T-helper 1 cell (primary cell): ENCODE data around the gene IDI1.
"Not testable (repeated sequence)": the region's sequence is repeated elsewhere in the genome, so short reads cannot be mapped to it uniquely, and the experiment has no call there.

ENCODE experiments used
- DNase-seq, 5 donors: peaks; one replicate each; pipeline ENCODE4 v3.0.0-alpha.2; 2012 to 2020

The IDI1 gene

GRCh38 chr10:1063232-1063865, 14.4 kb upstream of the IDI1 start:
- DNase-seq = peak in 1 of 5 donors; percentile 46

DNA sequence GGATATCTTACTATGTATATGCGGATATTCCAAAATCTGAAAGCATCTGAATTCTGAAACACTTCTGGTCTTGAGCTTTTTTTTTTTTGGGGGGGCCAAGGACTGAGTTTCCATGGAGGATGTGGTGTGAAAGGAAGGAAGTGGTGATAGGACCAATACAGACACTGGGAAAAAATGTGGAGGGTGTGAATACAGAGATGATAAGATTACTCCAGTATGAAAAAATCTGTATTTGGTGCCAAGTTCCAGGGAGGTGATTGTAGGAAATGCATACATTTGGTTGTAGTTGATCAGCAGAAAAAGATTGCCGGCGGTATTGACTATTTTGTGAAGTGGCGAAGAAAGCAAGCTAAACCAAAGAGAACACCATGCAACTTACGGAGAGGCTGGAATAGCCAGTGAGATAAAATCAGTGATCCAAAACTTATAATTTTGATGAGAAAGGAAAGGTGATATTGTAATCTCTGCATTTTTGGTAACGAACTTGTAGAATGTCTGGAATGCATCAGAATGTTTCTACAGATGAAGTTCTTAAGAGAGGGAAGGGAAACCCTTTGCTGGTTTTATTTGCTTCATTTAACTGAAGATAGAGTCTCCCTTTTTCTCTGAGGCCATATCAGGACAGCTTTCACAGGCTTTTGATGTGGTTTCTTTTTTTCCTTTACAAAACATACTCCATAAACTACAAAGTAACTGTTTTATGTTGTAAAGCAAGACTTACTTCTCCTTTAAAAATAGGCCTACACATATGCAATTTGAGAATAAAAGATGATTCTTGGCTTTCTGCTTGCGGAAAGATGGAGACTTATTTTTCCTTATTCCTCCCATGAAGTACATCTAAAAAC, 13.2 kb upstream of the IDI1 start:
- DNase-seq = no peak

GRCh38 chr10:1059902-1060301, 11.0 kb upstream of the IDI1 start:
- DNase-seq = no peak

DNA sequence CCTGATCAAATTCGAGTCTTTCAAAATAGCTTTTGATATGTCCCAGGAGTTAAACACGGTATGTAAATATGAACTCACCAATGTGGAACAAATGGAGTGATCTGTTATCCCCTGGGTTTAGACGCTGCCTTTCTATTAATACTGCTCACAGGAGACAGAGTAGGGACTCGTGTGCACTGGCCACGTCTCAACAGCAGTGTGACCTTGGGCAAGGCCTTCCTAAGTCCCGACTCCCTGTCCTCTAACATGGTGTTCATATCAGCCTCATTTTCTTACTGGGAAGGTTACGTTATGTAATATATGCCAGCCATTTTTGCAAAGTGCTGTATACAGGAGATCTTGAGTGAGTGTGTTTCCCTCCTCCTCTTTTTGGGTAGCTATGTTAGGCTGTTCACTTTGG, 9.1 kb upstream of the IDI1 start:
- DNase-seq = no peak

GRCh38 chr10:1057106-1057657, 8.3 kb upstream of the IDI1 start:
- DNase-seq = no peak

DNA sequence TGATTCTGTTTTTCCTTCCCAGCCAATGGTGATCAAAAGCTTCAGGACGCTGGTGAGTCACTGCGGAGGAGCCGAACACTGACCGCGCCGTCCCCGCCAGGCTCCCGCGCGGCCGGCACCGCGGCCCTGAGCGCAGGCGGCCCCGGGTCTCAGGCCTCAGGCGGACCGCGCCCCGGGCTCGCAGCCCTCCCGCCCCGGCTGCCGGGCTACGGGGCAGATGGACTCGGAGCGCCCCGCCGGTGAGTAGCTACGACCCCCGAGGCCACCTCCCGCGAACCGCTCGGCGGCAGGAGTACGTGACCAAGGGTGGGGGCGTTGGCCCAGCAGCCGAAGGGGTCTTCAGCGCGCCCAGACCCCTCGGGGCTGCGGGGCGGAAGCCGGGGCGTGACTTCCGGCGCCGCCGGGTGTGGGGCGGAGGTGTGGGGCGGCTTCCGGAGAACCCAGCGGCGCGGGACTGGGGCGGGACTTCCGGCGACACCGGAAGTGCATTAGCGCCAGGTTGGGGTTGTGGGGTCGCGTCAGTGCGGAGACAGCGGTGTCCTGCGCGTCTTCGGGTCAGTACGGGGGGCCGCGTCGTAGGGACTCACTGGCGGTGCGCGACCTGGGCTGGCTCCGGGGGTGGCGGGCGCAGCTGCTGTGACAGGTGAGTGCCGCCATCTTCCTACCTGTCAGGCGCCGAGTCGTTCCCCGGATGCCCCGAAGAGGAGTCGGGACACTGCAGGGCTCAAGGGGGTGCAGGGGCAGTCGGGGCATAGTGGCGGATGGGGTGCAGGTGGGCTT, 7.6 kb upstream of the IDI1 start, which contains the start of gene WDR37:
Gene WDR37 (plus strand): TSS at position 60 of the 780 bp plus-strand sequence. CDS start 15,771 bp downstream, outside the sequence.
- peak; percentile 78 to 88 (median 85) for DNase-seq

DNA sequence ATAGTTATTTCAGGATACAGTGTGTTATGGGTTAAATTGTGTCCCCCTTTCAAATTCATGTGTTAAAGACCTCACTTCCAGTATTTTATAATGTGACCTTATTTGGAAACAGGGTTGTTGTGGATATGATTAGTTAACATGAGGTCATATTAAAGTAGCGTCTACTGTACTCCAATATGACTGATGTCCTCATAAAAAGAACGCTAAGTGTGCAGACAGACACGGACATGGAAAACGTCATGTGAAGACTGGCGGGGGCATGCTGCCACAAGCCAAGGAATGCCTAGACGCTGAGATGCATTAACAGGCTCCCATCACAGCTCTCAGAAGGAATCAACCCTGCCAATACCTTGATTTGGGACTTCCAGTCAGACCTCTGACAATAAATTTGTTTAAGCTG, 5.8 kb upstream of the IDI1 start:
- no peak for DNase-seq

DNA sequence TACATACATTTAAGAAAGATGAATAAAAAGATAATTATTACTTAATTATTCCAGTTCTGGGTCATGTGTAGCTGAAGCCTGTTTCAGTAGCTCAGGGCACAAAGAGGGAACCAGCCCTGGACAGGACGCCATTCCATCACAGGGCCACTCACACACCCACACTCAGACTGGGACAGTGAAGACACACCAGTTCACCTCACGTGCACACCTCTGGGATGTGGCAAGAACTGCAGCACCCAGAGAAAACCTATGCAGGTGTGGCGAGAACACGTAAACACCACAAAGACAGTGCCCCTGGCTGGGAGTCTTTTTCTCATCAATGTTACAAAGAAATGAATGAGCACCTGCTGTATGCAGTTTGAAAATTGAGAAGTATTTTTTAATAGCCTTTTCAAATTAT, 1.6 kb upstream of the IDI1 start:
- peak in 4 of 5 donors; percentile 36 to 58 (median 47) for DNase-seq

GRCh38 chr10:1050145-1050544, 1.2 kb upstream of the IDI1 start:
- peak in 1 of 5 donors; percentile 35 for DNase-seq

DNA sequence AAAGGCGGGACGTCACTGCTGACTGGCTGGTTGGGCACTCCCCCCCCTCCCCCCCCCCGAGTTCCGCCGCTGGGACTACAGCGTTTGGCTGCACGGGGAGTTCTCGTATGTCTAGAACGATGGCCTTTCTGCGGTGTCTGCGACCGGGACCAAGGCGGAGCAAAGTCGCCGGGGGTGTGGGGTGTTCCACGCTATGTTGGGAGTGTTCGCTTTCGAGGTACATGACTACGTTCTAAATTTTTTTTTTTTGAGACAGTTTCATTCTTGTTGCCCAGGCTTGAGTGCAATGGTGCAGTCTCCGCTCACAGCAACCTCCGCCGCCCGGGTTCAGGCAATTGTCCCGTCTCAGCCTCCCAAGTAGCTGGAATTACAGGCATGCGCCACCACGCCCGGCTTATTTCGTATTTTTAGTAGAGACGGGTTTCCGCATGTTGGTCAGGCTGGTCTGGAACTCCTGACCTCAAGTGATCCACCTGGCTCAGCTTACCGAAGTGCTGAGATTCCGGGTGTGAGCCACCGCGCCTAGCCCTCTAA, 573 bp upstream of the IDI1 start:
- no peak for DNase-seq

GRCh38 chr10:1048349-1048731, 579 bp downstream of the IDI1 start:
- DNase-seq = peak in 3 of 5 donors; percentile 53 to 63 (median 63)

DNA sequence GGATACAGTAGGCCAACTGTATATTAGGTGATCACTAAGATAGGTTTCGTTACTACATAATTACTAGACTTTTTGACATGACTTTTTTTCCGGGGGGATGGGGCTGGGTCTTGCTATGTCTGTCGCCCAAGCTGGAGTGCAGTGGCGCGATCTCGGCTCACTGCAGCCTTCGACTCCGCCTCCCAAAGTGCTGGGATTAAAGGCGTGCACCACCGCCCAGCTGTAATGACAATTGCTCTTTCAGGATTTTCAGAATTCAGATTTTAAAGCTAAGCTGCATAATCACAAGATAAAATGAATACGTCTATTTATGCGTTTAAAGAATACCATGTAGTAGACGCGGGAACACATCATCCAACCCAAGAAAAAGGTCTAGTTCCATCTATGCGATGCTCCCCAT, 982 bp downstream of the IDI1 start:
- DNase-seq = peak in 1 of 5 donors; percentile 35

GRCh38 chr10:1045415-1045814, 3.5 kb downstream of the IDI1 start:
- no peak for DNase-seq

- DNase-seq = no peak
These were observed 4.0 kb downstream of the IDI1 start for GRCh38 chr10:1044964-1045363.

GRCh38 chr10:1044146-1044545, 4.8 kb downstream of the IDI1 start:
- no peak for DNase-seq

DNA sequence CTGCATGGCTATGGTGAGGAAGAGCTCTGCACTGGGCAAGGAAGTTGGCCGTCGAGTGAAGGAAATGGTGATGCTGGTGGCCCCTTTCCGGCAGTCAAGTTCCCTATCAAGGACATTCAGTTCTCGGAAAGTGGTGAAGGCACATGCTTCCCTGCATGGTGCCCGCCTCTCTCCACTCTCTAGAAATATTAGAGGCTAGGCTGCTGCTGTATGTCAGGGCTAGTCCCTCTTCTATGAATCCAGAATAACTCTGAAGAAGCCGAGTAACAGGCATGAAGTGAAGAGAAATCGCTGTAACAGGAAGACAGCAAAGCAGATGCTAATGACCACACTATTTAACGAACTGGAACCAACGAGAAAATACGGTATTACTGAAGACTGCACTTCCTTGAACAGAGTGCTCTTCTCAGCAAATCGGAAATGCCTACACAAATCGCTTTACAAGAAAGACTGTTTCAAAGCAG, 5.4 kb downstream of the IDI1 start:
- peak in 1 of 5 donors; percentile 80 for DNase-seq

GRCh38 chr10:1041514-1041913, 7.4 kb downstream of the IDI1 start:
- no peak for DNase-seq

DNA sequence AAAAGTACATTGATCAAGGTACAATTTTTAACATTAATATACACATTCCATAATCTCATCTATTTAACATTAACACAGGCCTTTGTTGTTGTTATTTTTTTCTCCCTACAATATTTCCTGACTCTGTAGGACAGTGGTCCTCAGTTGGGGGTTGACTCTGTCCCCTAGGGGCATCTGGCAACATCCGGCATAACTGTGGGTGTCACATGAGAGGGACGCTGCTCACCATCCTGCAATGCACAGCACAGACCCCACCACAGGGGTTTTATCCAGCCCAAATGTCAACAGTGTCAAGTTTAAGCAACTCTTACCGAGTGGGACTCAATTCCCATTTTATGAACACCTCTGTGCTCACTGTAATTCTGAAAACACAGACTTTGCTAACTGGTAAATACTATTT, 8.8 kb downstream of the IDI1 start:
- no peak for DNase-seq

DNA sequence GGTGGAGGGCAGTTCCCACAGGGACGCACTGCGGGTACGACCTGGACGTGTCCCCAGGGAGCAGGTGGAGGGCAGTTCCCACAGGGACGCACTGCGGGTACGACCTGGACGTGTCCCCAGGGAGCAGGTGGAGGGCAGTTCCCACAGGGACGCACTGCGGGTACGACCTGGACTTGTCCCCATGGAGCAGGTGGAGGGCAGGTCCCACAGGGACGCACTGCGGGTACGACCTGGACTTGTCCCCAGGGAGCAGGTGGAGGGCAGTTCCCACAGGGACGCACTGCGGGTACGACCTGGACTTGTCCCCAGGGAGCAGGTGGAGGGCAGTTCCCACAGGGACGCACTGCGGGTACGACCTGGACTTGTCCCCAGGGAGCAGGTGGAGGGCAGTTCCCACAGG, 10.2 kb downstream of the IDI1 start:
- DNase-seq = not testable (repeated sequence)

- no peak for DNase-seq
These were observed 11.8 kb downstream of the IDI1 start for GRCh38 chr10:1037098-1037497.

- DNase-seq = peak in 1 of 5 donors; percentile 46
These were observed 12.6 kb downstream of the IDI1 start for GRCh38 chr10:1036341-1036791.

GRCh38 chr10:1035201-1035600, 13.7 kb downstream of the IDI1 start:
- no peak for DNase-seq

GRCh38 chr10:1034758-1035157, 14.2 kb downstream of the IDI1 start:
- DNase-seq = no peak
